ENCODE results near the gene CTU1. TPM values are rescaled to one million over a fixed set of nuclear protein-coding genes. Genes with fewer than 3 reads are reported as not detected.

The CTU1 gene
- total RNA-seq, 1 experiment from 2014 or later = 9.3 TPM

DNA sequence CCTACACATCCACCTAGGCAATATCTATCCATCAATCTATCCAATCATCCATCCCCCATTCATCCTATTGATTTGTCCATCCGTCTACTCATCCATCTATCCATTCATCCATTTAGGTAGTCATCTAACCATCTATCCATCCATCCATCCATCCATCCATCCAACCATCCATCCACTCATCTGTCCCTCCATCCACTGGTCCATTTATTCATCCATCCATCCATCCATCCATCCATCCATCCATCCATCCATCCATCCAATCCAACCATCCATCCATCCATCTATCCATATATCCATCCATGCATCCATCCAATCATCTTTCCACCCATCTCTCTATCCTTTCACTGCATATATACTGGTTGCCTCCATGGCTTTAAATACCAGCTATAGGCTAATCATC lies 47.2 kb downstream of the CTU1 start:
- TF ChIP-seq POLR2AphosphoS5 (IDR thresholded peaks at IDR 0.05; ENCODE audit: low read depth, low read length) (no peak), SIN3A (IDR thresholded peaks at IDR 0.05; ENCODE audit: borderline replicate concordance, insufficient read depth, low read depth, low read length) (no peak), TCF7L2 (IDR thresholded peaks at IDR 0.05; ENCODE audit: low read depth, low read length) (no peak)
- TF ChIP-seq, protein P1, sequence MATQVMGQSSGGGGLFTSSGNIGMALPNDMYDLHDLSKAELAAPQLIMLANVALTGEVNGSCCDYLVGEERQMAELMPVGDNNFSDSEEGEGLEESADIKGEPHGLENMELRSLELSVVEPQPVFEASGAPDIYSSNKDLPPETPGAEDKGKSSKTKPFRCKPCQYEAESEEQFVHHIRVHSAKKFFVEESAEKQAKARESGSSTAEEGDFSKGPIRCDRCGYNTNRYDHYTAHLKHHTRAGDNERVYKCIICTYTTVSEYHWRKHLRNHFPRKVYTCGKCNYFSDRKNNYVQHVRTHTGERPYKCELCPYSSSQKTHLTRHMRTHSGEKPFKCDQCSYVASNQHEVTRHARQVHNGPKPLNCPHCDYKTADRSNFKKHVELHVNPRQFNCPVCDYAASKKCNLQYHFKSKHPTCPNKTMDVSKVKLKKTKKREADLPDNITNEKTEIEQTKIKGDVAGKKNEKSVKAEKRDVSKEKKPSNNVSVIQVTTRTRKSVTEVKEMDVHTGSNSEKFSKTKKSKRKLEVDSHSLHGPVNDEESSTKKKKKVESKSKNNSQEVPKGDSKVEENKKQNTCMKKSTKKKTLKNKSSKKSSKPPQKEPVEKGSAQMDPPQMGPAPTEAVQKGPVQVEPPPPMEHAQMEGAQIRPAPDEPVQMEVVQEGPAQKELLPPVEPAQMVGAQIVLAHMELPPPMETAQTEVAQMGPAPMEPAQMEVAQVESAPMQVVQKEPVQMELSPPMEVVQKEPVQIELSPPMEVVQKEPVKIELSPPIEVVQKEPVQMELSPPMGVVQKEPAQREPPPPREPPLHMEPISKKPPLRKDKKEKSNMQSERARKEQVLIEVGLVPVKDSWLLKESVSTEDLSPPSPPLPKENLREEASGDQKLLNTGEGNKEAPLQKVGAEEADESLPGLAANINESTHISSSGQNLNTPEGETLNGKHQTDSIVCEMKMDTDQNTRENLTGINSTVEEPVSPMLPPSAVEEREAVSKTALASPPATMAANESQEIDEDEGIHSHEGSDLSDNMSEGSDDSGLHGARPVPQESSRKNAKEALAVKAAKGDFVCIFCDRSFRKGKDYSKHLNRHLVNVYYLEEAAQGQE (IDR thresholded peaks at IDR 0.05; ENCODE audit: insufficient read depth in 1 of 2, low read depth in 2 of 2, low read length in 1 of 2) = no peak
- TF ChIP-seq, protein P2, sequence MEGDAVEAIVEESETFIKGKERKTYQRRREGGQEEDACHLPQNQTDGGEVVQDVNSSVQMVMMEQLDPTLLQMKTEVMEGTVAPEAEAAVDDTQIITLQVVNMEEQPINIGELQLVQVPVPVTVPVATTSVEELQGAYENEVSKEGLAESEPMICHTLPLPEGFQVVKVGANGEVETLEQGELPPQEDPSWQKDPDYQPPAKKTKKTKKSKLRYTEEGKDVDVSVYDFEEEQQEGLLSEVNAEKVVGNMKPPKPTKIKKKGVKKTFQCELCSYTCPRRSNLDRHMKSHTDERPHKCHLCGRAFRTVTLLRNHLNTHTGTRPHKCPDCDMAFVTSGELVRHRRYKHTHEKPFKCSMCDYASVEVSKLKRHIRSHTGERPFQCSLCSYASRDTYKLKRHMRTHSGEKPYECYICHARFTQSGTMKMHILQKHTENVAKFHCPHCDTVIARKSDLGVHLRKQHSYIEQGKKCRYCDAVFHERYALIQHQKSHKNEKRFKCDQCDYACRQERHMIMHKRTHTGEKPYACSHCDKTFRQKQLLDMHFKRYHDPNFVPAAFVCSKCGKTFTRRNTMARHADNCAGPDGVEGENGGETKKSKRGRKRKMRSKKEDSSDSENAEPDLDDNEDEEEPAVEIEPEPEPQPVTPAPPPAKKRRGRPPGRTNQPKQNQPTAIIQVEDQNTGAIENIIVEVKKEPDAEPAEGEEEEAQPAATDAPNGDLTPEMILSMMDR (IDR thresholded peaks at IDR 0.05) = no peak
- no TSS peak for BruUV-seq (replicated peaks)
- no peak for DNase-seq (ENCODE audit: low read depth, low spot score)
- Histone ChIP-seq H3K27ac (ENCODE audit: low read length) (no peak overlapping the region), H3K27me3 (ENCODE audit: control insufficient read depth, insufficient read depth, low read length) (no peaks in the 10 kb centered on the region), H3K4me3 (ENCODE audit: low read depth in 2 of 2, low read length in 2 of 2) (no peak overlapping the region), H3K4me1 (ENCODE audit: control insufficient read depth, insufficient read depth, low read length) (no peaks in the 10 kb centered on the region), H3K36me3 (ENCODE audit: control insufficient read depth, insufficient read depth, low read length) (no peaks in the 10 kb centered on the region), H3K9me3 (ENCODE audit: control insufficient read depth, insufficient read depth, low read depth, low read length) (no peaks in the 10 kb centered on the region)
- intact Hi-C loops (cut with micrococcal nuclease; ENCODE audit: unreplicated experiment) (no loop called here), in situ Hi-C loops (cut with HindIII; ENCODE audit: low pct_unique_long_range_greater_than_20kb, low sequenced_read_pairs) (no loop called here)
- ATAC-seq = no peak
- CTCF ChIA-PET = no interaction called here
- POLR2A ChIA-PET = no interaction called here

DNA sequence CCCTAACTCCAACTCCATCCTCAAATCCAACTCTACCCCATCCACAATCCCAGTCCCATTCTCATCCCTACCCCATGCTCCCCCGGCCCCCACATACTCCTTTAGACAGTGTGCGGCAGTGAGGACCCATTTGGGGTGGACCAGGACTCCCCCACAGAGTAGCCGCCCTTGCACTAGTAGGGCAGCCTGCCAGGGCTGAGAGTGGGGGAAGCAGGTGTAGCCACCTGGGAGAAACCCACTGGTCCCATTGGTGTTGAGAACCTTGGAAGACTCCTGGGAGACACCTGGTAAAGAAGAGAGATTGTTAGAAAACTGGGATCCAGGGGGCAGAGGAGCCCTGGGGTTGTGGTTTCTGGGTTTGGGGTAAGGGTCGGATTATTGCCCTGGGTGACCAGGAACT lies 47.9 kb downstream of the CTU1 start:
- ATAC-seq (no peak), DNase-seq (ENCODE audit: low read depth, low spot score) (no peak)
- no peaks in the 10 kb centered on the region for H3K36me3 ChIP-seq (ENCODE audit: control insufficient read depth, insufficient read depth, low read length)
- CTCF ChIA-PET = no interaction called here
- TF ChIP-seq, protein P1 (IDR thresholded peaks at IDR 0.05; ENCODE audit: insufficient read depth in 1 of 2, low read depth in 2 of 2, low read length in 1 of 2) = no peak
- no peak for TF ChIP-seq POLR2AphosphoS5 (IDR thresholded peaks at IDR 0.05; ENCODE audit: low read depth, low read length)
- TF ChIP-seq SIN3A (IDR thresholded peaks at IDR 0.05; ENCODE audit: borderline replicate concordance, insufficient read depth, low read depth, low read length) = no peak
- no peak for TF ChIP-seq TCF7L2 (IDR thresholded peaks at IDR 0.05; ENCODE audit: low read depth, low read length)
- TF ChIP-seq, protein P2 (IDR thresholded peaks at IDR 0.05) = no peak
- POLR2A ChIA-PET = no interaction called here
- no peaks in the 10 kb centered on the region; the same call in 1 of the 2 replicates for H3K27me3 ChIP-seq (ENCODE audit: control insufficient read depth, insufficient read depth, low read length)
- BruUV-seq (replicated peaks) = no TSS peak
- H3K9me3 ChIP-seq (ENCODE audit: control insufficient read depth, insufficient read depth, low read depth, low read length) = no peaks in the 10 kb centered on the region
- in situ Hi-C loops (cut with HindIII; ENCODE audit: low pct_unique_long_range_greater_than_20kb, low sequenced_read_pairs) (no loop called here), intact Hi-C loops (cut with micrococcal nuclease; ENCODE audit: unreplicated experiment) (no loop called here)
- H3K4me1 ChIP-seq (ENCODE audit: control insufficient read depth, insufficient read depth, low read length) = no peaks in the 10 kb centered on the region
- no peak overlapping the region for H3K27ac ChIP-seq (ENCODE audit: low read length)
- H3K4me3 ChIP-seq (ENCODE audit: low read depth in 2 of 2, low read length in 2 of 2) = no peak overlapping the region

All from Panc1 (cell line).